HuH-7 (cell line): ENCODE measurements around the gene A2ML1.
"Not testable (repeated sequence)": the region's sequence is repeated elsewhere in the genome, so short reads cannot be mapped to it uniquely, and the experiment has no call there.

Source experiments
- DNase-seq: peaks from one replicate; pipeline ENCODE4 v3.0.0; 2011; ENCODE audit warnings: low spot score

Gene A2ML1

DNA sequence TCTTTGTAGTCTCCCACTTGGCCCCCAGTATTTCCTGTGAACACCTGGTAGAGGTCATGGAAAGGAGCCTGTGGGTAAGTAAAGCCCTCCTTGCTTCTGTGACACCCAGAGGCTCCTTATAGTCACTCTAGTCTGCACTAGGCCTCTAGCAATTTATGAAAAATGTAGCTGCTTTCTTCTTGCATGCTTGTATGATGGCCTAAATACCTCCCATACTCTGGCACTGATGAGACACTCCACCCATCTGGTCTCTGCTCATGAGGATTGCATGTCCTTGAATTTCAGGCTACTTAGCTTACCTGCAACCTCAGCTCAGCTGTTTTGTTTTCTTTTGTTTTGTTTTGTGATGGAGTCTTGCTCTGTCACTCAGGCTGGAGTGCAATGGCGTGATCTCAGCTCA lies 4.6 kb upstream of the A2ML1 start:
- no peak for DNase-seq

- no peak for DNase-seq
Measured at GRCh38 chr12:8818526-8818925, 3.9 kb upstream of the A2ML1 start.

DNA sequence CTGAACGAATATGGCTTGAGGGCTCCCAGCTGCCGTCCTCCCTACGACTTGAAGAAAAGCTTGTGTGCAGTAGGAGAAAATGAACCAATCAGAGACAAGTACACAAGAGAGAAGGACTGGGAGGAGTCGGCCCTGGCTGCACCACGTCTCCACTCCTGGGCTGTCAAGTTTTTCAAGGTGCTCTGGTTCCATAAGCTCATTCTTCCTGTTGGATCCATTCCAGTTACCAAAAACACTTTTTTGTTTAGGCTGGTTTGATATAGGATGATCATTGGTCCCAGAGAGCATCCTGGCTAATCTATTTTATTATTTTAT lies 2.8 kb upstream of the A2ML1 start:
- DNase-seq: no peak

GRCh38 chr12:8820676-8821407 lies 1.6 kb upstream of the A2ML1 start:
- DNase-seq: not testable (repeated sequence)

GRCh38 chr12:8821591-8821990 lies 830 bp upstream of the A2ML1 start:
- DNase-seq: no peak

GRCh38 chr12:8823565-8824300 lies 1.3 kb downstream of the A2ML1 start:
- peak; percentile 20 for DNase-seq

DNA sequence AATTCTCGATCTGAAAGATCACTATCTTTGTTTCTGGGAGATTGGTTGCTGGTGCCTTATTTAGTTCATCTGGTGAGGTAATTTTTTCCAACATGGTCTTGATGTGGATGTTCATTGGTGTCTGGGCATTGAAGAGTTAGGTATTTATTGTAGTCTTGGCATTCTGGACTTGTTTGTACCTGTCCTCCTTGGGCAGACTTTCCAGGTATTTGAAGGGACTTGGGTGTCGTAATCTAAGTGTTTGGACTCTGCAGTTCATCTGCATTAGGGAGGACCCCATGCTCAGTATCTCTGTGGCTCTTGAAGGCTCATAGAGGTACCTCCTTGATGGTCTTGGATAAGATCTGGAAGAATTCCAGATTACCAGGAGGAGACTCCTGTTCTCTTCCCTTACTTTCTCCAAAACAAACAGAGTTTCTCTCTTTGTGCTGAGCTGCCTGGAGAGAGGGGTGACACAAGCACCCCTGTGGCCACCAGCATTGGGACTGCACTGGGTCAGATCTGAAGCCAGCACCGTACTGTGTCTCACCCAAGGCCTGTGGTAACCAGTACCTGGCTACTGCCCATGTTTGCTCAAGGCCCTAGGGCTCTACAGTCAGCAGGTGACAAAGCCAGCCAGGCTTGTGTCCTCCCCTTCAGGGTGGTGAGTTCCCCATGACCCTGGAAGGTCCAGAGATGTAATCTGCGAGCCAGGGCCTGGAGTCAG lies 5.3 kb downstream of the A2ML1 start:
- DNase-seq: no peak

- no peak for DNase-seq
Measured at GRCh38 chr12:8828257-8829124, 6.1 kb downstream of the A2ML1 start.

- no peak for DNase-seq
Measured at GRCh38 chr12:8829125-8829518, 6.7 kb downstream of the A2ML1 start.

DNA sequence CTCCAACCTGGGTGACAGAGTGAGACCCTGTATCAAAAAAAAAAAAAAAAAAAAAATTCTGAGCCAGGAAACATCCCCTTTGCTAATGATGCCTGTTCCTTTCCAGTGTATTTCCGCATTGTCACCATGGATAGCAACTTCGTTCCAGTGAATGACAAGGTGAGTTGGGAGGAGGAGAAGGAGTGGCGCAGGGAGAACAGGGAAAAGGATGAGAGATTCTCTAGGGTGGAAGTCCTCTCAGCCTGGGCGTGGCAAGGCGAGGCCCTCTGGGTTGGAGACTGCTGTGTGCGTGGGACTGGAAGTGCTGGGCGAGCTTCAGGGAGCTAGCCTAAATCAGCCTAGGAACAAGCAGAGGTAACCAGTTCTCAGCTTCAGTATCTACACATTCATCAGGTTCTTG lies 7.2 kb downstream of the A2ML1 start:
- no peak for DNase-seq

- no peak for DNase-seq
Measured at GRCh38 chr12:8831116-8831515, 8.7 kb downstream of the A2ML1 start.

DNA sequence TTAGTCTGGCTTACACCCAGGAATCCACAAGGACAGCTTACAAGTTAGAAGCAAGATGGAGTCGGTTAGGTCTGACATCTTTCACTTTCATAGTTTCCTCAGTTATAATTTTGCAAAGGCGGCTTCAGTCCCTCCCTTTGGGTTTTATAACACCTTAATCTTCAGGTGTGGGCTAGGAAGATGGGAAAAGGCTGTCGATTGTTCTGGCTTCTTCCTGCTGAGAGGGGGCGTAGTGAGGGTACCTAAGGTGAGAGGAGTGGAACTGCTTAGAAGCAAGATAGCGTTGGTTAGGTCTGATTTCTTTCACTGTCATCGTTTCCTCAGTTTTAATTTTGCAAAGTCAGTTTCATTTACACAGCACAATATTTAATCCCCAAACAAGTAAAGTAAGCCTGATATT lies 10.1 kb downstream of the A2ML1 start:
- DNase-seq: no peak

GRCh38 chr12:8834230-8834629 lies 11.8 kb downstream of the A2ML1 start:
- no peak for DNase-seq

GRCh38 chr12:8837291-8837690 lies 14.9 kb downstream of the A2ML1 start:
- DNase-seq: no peak

DNA sequence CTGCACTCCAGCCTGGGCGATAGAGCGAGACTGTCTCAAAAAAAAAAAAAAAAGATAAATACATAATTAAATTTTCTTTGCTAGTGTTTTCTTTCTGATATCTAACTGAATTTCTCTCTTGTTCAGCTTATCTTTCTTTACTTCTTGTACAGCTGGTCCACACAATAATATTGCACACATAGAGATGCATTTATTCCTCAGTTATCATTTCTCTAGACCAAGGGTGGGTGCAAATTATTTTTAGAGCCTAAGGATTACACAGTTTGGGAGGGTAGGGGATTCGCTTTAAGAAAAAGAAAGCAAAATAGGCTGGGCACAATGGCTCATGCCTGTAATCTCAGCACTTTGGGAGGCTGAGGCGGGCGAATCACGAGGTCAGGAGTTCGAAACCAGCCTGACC lies 17.9 kb downstream of the A2ML1 start:
- no peak for DNase-seq

- DNase-seq: no peak
Measured at GRCh38 chr12:8840938-8841633, 18.7 kb downstream of the A2ML1 start.

DNA sequence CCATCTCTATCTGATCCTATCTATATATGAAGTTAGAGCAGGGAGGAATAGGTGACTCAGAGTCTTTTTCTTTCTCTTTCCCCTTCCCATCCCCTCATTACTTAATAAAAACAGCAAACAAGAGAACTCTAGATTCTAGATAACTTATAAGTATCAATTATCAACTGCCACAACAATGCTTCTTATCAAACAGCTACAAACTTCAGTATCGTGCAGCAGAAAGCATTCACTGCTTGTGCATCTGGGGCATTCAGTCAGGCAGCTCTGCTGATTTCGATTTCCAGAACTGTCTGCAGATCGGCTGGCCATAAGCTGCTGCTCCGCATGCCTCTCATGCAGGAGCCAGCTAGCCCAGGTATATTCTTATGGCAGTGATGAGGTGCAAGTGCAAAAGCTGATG lies 19.4 kb downstream of the A2ML1 start:
- DNase-seq: no peak

DNA sequence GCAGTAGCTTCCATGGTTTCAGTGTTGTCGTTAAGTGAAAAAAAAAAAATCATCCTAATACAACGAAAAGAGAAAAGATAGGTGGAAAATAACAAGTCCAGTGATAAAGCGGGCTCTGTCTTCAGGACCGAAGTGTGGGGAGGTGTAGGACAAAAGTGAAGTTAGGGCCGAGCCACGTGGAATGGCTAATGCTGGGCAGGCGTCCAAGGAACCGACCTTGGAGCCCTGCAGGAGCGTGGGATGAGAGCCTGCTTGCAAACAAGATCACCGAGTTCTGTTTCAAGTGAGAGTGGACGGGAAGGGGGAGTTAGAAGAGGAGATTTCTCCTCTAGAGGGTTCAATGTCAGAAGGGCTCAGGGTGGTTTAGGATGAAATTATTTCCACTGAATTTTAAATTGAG lies 22.2 kb downstream of the A2ML1 start:
- DNase-seq: no peak

GRCh38 chr12:8846305-8846704 lies 23.9 kb downstream of the A2ML1 start:
- no peak for DNase-seq

GRCh38 chr12:8847435-8847834 lies 25.0 kb downstream of the A2ML1 start:
- no peak for DNase-seq

GRCh38 chr12:8849876-8850275 lies 27.5 kb downstream of the A2ML1 start:
- no peak for DNase-seq

DNA sequence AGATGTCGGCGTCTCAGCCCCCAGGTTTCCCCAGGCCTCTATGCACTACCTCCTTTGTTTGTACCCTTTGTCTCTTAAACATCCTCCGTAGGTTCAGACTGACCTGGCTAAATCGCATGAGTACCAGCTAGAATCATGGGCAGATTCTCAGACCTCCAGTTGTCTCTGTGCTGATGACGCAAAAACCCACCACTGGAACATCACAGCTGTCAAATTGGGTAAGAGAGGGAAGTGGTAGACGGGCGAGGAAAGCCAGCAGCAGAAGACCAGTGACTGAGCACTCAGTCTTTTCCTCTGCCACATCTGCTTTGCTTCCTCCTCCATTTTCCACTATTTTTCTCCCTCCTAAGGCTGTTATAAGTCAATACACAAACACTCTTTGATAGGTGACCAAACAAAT lies 29.7 kb downstream of the A2ML1 start:
- DNase-seq: no peak
